C4-2B (cell line): ENCODE measurements around the gene IZUMO4.

Experiments
- H3K27ac ChIP-seq: fragments of 450-650 bp; 2 replicates; pipeline ENCODE4 v1.5.1; 2017
- ZFX ChIP-seq: fragments of 450-650 bp; IDR thresholded peaks from 2 replicates; pipeline ENCODE4 v1.6.1; 2017
- TF ChIP-seq, protein P1 (sequence below): fragments of 450-650 bp; conservative IDR thresholded peaks from 2 replicates; pipeline ENCODE4 v1.5.1; 2017; ENCODE audit warnings: mild to moderate bottlenecking

Gene IZUMO4

DNA sequence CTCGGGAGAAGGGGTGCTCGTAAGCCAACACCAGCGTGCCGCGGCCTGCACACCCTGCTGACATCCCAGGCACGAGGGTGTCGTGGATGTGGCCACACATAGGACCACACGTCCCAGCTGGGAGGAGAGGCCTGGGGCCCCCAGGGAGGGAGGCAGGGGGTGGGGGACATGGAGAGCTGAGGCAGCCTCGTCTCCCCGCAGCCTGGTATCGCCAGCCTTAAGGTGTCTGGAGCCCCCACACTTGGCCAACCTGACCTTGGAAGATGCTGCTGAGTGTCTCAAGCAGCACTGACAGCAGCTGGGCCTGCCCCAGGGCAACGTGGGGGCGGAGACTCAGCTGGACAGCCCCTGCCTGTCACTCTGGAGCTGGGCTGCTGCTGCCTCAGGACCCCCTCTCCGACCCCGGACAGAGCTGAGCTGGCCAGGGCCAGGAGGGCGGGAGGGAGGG, 2.4 kb downstream of the IZUMO4 start:
- H3K27ac ChIP-seq: no peak overlapping the region
- TF ChIP-seq, protein P1, sequence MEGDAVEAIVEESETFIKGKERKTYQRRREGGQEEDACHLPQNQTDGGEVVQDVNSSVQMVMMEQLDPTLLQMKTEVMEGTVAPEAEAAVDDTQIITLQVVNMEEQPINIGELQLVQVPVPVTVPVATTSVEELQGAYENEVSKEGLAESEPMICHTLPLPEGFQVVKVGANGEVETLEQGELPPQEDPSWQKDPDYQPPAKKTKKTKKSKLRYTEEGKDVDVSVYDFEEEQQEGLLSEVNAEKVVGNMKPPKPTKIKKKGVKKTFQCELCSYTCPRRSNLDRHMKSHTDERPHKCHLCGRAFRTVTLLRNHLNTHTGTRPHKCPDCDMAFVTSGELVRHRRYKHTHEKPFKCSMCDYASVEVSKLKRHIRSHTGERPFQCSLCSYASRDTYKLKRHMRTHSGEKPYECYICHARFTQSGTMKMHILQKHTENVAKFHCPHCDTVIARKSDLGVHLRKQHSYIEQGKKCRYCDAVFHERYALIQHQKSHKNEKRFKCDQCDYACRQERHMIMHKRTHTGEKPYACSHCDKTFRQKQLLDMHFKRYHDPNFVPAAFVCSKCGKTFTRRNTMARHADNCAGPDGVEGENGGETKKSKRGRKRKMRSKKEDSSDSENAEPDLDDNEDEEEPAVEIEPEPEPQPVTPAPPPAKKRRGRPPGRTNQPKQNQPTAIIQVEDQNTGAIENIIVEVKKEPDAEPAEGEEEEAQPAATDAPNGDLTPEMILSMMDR: no peak
- no peak for TF ChIP-seq ZFX

DNA sequence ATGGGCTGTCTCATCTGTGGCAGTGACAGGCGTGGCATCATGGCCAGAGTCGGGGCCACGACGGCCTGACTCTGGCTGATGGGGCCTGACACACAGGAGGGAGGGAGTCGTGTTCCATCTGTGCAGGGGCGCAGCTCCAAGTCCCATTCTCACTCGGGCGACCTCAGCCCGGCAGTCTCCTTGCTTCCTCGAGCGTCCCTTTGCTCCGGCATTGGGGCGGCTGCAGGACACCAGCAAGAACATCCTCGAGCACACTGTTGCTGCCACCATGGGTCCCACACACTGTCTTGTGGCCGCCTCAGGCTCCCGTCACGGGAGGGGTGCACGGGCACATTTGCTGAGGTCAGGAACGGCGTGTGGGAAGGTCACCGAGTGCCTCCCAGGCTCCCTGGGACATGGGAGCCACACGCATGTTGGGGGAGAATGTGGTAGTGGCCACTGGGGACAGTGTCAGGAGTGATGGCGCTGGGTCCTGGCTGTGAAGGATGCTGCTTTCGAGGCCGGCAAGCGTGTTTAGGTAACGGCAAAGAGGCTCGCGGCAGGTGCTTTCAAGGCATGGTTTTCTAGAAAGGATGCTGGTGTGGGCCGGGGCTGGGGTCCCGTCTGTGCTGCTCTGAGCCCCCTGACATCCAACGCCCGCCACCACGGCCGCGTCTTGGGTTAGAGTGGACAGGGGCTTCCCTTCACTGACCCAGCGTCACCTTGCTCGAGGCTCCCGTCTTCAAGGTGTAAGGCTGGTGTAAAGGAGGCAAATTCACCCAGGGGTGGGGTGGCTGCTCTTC, 3.4 kb downstream of the IZUMO4 start:
- TF ChIP-seq ZFX: no peak
- TF ChIP-seq, protein P1: no peak
- no peak overlapping the region for H3K27ac ChIP-seq

DNA sequence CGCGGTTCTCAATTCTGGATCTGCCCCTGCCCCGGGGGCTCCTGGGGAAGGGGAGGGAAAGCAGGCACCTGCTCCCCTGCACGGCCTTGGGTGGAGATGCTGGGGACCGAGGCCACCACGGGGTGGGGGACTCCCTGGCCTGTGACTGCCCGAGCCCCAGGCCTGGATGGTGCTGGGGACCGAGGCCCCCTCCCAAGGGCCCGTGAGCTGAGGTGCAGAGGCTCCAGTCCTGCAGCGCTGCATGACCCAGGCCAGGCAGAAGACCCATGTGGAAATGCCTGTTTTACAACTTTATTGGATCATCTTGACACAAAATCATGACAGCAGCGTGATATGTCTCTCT, 4.0 kb downstream of the IZUMO4 start:
- H3K27ac ChIP-seq: no peak overlapping the region
- no peak for TF ChIP-seq ZFX
- TF ChIP-seq, protein P1: no peak

DNA sequence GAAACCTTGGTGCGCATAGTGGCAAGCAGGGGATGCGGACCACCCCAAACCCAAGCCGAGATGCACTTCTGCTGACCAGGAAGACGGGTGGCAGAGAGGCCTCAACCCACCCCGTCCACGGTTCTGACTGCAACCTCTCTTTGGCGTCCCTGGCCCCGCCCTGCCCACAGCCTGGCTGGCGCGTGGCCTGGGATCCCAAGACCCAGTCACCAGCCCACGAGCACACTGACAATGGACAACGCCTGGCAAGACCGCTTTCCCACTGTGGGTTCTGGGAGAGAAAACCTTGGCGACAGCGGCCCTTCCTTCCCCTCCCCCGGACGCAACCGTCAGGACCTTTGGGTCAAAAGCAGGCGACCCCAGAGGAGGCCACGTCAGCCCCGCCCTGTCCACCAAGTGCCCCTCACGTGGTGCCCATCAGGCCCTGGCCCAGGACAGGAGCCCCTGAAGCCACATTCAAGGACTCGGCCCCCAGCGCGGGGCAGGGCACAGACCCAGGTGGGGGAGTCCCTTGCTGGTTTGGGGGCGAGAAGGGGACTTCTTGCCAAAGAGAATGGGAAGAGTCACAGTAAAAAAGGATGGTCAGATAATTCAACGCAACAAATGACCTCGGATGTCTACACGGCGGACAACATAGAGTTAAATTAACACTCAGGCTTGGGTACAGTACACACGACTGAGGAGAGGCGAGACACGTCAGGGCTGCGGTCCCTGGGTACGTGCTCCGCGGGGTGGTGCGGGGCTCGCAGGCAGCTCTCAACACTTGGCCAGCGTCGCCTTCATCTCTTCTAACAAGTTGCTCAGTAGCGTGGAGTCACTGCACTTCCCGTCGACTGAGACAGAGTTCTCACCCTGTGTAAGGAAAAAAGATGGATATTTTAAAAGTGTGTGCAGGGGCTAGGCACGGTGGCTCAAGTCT, 5.0 kb downstream of the IZUMO4 start:
- H3K27ac ChIP-seq: no peak overlapping the region
- TF ChIP-seq, protein P1: no peak
- TF ChIP-seq ZFX: no peak

DNA sequence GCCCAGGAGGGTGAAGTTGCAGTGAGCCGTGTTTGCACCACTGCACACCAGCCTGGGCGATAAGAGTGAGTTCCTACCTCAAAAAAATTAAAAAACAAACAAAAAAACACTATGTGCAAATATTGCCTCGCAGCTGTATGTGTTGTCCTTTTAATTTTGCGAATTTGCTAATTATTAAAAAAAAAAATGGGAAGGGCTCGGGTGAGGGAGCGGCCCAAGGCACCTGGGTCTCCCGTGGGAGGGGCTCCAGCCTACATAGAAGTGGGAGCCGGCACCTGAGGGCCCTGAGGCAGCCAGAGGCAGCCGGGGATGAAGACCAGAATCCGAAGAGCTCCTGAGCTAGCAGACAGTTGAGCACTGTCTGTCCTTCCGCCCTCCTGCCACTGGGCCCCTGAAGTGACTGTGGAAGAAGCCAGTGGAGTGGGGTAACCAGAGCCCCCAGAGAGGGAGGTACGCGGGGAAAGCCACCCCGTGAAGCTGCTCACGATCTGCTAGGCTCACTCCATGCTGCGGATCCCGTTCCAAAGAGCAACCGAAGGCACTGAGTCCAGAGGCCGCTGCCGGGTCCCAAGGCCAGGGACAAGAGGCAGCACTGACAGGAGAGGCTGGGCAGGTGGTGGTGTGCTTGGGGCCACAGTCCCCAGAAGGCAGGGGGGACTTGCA, 6.5 kb downstream of the IZUMO4 start:
- no peak overlapping the region for H3K27ac ChIP-seq
- TF ChIP-seq, protein P1: no peak
- TF ChIP-seq ZFX: no peak

DNA sequence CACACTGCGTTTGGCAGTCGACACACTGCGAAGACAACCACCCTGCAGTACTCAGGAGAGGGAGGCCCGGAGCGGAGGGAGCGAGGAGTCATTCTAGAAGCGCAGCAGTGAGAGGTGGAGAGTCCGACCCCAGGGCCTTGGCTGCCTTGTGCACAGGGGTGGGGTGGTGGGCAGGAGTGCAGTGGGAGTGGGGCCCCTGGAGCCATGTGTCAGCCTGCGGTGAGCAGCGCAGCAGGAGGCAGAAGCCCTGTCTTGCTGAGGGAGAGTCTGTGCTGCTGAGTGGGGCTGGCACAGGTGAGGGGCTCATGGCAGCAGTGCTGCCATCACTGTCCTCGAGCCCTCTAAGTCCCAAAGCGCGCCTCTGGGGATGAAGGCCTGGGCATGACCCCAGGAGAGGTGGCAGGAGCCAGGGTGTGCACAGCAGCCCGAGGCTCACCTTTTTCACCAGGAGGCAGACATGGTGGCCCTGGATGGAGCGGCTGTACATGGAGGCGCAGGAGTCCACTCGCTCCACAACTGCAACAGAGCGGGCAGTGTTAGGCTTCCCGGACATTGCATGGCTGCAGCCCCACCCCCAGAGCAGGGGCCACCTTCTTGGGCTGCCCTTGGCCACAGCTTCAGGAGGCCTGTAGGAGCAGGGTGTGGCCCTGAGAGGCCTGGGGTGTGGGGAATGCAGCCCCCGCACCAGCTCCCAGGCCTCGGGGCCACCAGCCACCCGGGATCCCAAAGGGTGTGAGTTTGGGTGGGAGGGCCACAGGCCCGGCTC, 11.7 kb downstream of the IZUMO4 start:
- TF ChIP-seq, protein P1: no peak
- TF ChIP-seq ZFX: no peak
- H3K27ac ChIP-seq: no peak overlapping the region
